Neuron (in vitro differentiated cells): ENCODE data around the gene EIF2B5.
"Not testable (repeated sequence)": the region's sequence is repeated elsewhere in the genome, so short reads cannot be mapped to it uniquely, and the experiment has no call there.

Source experiments
- H2AFZ ChIP-seq: one replicate; pipeline ENCODE4 v1.6.1; 2013; ENCODE audit warnings: low read depth, mild to moderate bottlenecking, inconsistent platforms, low read length, moderate library complexity
- H3K27me3 ChIP-seq: one replicate; pipeline ENCODE4 v1.6.1; 2013; ENCODE audit warnings: low read length; ENCODE audit not compliant: insufficient read depth
- H3K36me3 ChIP-seq: one replicate; pipeline ENCODE4 v1.6.1; 2013; ENCODE audit warnings: low read length; ENCODE audit not compliant: insufficient read depth
- H3K4me1 ChIP-seq: one replicate; pipeline ENCODE4 v1.6.1; 2013; ENCODE audit warnings: low read length; ENCODE audit not compliant: insufficient read depth
- H3K4me3 ChIP-seq: 2 replicates; pipeline ENCODE4 v1.5.1; 2013; ENCODE audit warnings: mild to moderate bottlenecking, low read length, moderate library complexity
- H3K9me3 ChIP-seq: one replicate; pipeline ENCODE4 v1.6.1; 2013; ENCODE audit warnings: low read length

The EIF2B5 gene

DNA sequence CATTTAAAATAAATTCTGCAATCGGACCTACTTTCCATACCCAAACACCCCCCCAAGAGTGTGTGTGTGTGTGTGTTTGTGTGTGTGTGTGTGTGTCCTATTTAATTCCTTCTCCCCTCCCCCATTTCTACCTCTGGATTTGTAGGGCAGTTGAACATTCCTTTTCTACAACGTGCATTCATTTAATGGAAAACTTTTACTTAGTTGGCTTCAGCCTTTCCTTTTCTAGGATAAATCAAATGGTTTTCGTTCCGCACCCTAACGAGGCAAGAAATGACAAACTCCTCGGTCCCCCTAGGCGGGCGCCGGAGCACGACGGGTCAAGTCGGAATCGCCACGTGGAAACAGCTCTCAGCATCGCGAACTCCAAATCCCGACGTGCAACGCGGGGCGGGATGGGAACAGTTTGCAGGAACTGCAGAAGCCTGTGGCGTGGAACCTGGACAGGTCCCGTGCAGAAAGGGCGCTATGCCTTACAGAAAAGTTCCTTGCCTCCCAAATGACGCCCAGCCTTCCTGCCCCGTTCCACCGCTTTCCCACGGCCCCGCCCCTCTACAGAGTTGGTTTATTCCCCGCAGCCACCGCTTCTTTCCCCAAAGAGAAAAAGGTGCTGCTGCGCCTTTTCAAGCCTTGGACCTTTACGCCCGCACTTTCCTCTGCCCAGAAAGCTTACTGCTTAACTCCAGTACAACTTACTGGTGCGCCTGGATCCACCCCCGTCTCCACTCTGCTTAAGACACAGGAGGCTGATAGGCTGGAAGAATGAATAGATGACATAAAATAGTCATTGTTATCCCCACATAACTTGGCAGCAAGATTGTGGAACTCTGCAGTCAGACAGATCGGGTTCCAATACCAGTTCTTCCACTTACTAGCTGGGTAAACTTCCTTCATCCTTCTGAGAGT, 1.1 kb upstream of the EIF2B5 start:
- H3K4me3 ChIP-seq = peak overlapping the region; percentile 86
- peaks cover 18% of the 10 kb centered on the region for H3K4me1 ChIP-seq
- H3K36me3 ChIP-seq = peaks cover 6% of the 10 kb centered on the region
- peak overlapping the region; percentile 83 for H2AFZ ChIP-seq
- H3K27me3 ChIP-seq = no peaks in the 10 kb centered on the region
- H3K9me3 ChIP-seq = no peaks in the 10 kb centered on the region

DNA sequence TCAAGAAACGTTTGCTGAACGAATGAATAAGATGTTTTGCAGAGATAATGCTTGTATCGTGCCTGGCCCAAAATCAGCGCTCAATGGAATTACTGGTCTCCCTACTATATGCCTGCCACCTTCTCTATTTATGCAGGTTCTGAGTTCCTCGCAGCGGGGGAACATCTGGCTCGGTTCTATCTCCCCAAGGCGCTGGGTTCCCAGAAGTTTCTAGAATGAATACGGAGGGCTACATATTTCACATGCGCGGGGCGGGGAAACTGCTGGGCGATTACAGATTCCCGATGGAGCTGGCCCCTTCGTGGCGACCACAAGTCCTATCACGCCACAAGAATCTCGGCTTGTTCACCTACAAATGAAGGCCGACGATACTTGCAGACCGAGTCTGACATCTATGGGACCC, 411 bp upstream of the EIF2B5 start:
- Histone ChIP-seq H2AFZ (peak overlapping the region; percentile 83), H3K4me1 (peaks cover 18% of the 10 kb centered on the region), H3K36me3 (peaks cover 7% of the 10 kb centered on the region), H3K4me3 (peak overlapping the region; percentile 86), H3K27me3 (no peaks in the 10 kb centered on the region), H3K9me3 (no peaks in the 10 kb centered on the region)

DNA sequence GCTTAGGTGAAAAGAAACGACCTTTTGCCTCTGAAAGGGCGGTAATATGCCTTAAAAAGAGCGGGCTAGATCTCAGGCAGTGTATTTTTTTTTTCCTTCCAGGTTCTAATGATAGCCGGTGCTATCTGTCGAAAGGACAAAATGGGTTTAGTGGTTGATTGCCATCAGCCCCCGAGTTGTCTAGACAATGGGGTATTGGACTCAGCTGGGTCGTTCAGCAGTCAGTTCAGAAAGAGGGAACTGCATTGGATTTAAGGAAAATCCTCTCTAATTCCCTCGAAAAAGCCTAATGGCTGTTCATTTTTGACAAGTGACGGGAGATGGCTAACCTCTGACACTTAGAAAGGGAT, 728 bp downstream of the EIF2B5 start:
- peaks cover 18% of the 10 kb centered on the region for H3K4me1 ChIP-seq
- peaks cover 18% of the 10 kb centered on the region for H3K36me3 ChIP-seq
- H3K9me3 ChIP-seq = no peaks in the 10 kb centered on the region
- H3K27me3 ChIP-seq = no peaks in the 10 kb centered on the region
- H3K4me3 ChIP-seq = peak overlapping the region; percentile 86
- peak overlapping the region; percentile 83 for H2AFZ ChIP-seq

DNA sequence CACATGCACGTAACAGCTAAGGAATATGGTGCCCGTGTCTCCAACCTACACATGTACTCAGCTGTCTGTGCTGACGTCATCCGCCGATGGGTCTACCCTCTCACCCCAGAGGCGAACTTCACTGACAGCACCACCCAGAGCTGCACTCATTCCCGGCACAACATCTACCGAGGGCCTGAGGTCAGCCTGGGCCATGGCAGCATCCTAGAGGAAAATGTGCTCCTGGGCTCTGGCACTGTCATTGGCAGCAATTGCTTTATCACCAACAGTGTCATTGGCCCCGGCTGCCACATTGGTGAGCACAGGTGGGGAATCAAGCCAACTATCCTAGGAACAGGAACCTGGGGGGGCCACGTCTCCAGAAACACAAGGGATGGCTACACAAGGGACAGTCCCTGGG, 5.3 kb downstream of the EIF2B5 start:
- Histone ChIP-seq H2AFZ (no peak overlapping the region), H3K36me3 (peaks cover 62% of the 10 kb centered on the region), H3K4me3 (no peak overlapping the region), H3K27me3 (no peaks in the 10 kb centered on the region), H3K4me1 (peaks cover 14% of the 10 kb centered on the region), H3K9me3 (no peaks in the 10 kb centered on the region)

DNA sequence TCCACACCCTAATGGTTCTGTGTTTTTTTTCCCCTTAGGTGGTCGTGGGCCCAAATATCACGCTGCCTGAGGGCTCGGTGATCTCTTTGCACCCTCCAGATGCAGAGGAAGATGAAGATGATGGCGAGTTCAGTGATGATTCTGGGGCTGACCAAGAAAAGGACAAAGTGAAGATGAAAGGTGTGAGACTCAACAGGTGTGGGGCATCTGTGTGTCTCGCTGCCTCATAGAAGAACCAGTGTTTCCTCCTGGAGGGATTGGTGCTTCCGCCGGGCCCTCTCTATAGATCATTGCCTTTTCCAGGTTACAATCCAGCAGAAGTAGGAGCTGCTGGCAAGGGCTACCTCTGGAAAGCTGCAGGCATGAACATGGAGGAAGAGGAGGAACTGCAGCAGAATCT, 7.0 kb downstream of the EIF2B5 start:
- peaks cover under 1% of the 10 kb centered on the region for H3K4me1 ChIP-seq
- peaks cover 71% of the 10 kb centered on the region for H3K36me3 ChIP-seq
- H3K9me3 ChIP-seq = no peaks in the 10 kb centered on the region
- H3K4me3 ChIP-seq = no peak overlapping the region
- no peak overlapping the region for H2AFZ ChIP-seq
- H3K27me3 ChIP-seq = no peaks in the 10 kb centered on the region

DNA sequence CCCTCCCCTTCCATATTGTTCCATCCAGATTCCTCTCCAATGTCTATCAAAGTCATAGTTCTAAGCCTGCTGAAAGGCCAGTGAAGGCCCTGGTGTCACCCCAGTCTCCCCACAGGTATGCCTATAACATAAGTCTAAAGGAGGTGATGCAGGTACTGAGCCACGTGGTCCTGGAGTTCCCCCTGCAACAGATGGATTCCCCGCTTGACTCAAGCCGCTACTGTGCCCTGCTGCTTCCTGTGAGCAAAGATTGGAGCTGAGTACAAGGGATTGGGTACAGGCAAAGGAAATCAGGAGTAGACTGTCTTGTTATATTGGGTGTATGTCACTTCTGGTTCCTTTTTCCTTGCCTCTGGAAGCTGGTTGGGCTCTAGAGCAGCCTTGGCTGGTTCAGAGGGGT, 8.2 kb downstream of the EIF2B5 start:
- Histone ChIP-seq H3K36me3 (peaks cover 65% of the 10 kb centered on the region), H3K4me3 (no peak overlapping the region)

DNA sequence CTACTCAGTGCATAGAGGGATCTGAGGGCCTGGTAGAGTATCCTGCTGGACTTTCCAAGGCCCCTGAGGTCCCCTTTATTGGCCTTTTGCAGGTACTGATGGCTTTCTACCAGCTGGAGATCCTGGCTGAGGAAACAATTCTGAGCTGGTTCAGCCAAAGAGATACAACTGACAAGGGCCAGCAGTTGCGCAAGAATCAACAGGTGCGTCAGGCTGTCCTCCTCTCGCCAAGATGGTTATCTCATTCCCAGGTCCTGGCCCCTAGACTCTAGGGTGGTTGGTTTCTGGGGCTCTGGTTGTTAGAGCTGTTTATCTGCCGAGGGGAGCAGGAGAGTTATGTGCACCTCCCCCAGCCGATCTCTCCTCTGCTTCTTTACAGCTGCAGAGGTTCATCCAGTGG, 9.3 kb downstream of the EIF2B5 start:
- no peaks in the 10 kb centered on the region for H3K27me3 ChIP-seq
- no peak overlapping the region for H2AFZ ChIP-seq
- H3K4me3 ChIP-seq = no peak overlapping the region
- H3K36me3 ChIP-seq = peaks cover 65% of the 10 kb centered on the region
- H3K4me1 ChIP-seq = no peaks in the 10 kb centered on the region
- no peaks in the 10 kb centered on the region for H3K9me3 ChIP-seq

More for the DNA sequence above, 8.2 kb downstream of the EIF2B5 start:
- Histone ChIP-seq H3K27me3 (no peaks in the 10 kb centered on the region), H3K4me1 (no peaks in the 10 kb centered on the region), H3K9me3 (no peaks in the 10 kb centered on the region), H2AFZ (no peak overlapping the region)

DNA sequence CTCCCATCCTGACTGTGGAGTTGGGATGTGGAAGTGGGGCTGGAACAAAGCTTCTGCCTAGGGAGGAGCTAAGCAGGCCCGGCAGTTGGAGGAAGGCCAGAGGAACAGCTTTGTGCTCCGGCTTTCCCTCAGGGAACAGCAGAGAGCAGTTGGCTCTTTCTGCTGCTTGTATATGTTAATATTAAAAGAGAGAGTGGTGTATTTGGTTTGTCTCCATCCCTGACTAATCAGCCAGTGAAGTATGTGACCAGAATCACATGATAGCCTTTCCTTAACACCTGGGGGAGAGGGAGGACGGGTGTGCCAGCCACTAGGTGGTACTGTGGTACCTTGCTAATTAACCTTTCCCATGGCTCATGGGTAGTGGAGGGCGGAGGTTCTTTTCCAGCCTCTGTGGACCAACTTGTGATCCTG, 10.0 kb downstream of the EIF2B5 start:
- no peak overlapping the region for H2AFZ ChIP-seq
- H3K4me1 ChIP-seq = no peaks in the 10 kb centered on the region
- H3K4me3 ChIP-seq = no peak overlapping the region
- peaks cover 61% of the 10 kb centered on the region for H3K36me3 ChIP-seq
- no peaks in the 10 kb centered on the region for H3K9me3 ChIP-seq
- no peaks in the 10 kb centered on the region for H3K27me3 ChIP-seq

DNA sequence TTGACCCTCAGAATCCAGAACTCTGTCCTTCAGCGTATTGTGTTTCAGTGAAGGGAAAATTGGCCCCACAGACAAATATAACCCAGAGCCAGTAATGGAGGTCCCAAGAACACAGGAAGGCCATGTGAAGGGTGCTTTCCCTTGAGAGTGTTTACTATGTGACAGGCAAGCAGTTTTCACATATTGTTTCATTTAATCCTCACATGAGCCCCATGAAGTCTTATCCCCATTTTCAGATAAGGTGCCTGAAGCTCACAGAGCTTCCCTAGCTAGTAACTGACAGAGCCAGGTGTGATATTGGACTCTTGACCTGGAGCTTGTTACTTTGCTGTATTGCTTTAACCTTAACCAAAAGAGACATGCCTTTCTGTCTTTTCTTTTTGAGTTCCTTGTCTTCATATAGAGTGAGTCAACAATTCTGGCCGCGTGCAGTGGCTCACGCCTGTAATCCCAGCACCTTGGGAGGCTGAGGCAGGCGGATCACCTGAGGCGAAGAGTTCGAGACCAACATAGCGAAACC, 10.7 kb downstream of the EIF2B5 start:
- H3K36me3 ChIP-seq = peaks cover 54% of the 10 kb centered on the region
- no peaks in the 10 kb centered on the region for H3K9me3 ChIP-seq
- H2AFZ ChIP-seq = no peak overlapping the region
- no peaks in the 10 kb centered on the region for H3K27me3 ChIP-seq
- H3K4me3 ChIP-seq = no peak overlapping the region
- no peaks in the 10 kb centered on the region for H3K4me1 ChIP-seq

DNA sequence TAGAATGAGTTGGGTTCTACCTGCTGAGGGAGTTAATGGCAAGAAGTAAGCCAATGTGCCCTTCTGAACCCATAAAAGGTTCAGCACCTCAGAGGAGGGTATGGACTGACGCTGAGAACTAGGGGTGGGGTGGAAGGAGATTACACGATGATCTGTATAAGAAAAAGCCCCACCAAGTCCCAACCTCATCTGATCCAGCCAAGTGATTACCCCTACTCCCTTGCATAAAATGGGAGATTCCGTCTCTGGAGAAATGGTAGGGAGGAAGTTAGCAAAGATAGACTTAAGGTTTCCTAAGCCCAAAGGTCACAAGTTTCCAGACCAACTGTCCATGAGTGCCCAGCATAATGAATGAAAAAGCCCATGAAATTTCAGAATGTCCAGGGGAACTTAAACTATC, 12.9 kb downstream of the EIF2B5 start:
- Histone ChIP-seq H3K4me3 (no peak overlapping the region), H3K27me3 (no peaks in the 10 kb centered on the region), H3K9me3 (no peaks in the 10 kb centered on the region), H2AFZ (no peak overlapping the region), H3K4me1 (no peaks in the 10 kb centered on the region), H3K36me3 (peaks cover 32% of the 10 kb centered on the region)

DNA sequence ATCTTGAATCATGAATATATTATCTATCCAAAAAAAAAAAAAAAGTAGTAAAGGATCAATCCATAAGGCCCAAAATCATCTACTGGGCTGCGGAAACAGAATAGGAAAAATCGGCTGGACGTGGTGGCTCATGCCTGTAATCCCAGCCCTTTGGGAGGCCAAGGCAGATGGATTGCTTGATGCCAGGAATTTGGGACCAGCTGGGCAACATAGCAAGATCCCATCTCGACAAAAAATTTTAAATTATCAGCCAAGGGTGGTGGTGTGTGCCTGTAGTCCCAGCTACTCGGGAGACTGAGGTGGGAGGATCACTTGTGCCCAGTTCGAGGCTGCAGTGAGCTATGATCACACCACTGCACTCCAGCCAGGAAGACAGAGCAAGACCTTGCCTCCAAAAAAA, 14.0 kb downstream of the EIF2B5 start:
- Histone ChIP-seq H3K4me1 (peaks cover under 1% of the 10 kb centered on the region), H3K9me3 (no peaks in the 10 kb centered on the region), H3K36me3 (peaks cover 22% of the 10 kb centered on the region), H3K4me3 (no peak overlapping the region), H2AFZ (no peak overlapping the region), H3K27me3 (no peaks in the 10 kb centered on the region)

DNA sequence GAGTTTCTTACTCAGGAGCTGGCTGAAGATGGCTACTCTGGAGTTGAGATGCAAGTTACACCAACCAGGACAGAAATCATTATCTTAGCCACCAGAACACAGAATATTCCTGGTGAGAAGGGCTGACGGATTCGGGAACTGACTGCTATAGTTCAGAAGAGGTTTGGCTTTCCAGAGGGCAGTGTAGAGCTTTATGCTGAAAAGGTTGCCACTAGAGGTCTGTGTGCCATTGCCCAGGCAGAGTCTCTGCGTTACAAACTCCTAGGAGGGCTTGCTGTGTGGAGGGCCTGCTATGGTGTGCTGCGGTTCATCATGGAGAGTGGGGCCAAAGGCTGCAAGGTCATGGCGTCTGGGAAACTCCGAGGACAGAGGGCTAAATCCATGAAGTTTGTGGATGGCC, 14.6 kb downstream of the EIF2B5 start:
- H3K27me3 ChIP-seq, H2AFZ ChIP-seq, H3K4me3 ChIP-seq, H3K4me1 ChIP-seq, H3K9me3 ChIP-seq: not testable (repeated sequence)
- peaks cover 16% of the 10 kb centered on the region for H3K36me3 ChIP-seq

DNA sequence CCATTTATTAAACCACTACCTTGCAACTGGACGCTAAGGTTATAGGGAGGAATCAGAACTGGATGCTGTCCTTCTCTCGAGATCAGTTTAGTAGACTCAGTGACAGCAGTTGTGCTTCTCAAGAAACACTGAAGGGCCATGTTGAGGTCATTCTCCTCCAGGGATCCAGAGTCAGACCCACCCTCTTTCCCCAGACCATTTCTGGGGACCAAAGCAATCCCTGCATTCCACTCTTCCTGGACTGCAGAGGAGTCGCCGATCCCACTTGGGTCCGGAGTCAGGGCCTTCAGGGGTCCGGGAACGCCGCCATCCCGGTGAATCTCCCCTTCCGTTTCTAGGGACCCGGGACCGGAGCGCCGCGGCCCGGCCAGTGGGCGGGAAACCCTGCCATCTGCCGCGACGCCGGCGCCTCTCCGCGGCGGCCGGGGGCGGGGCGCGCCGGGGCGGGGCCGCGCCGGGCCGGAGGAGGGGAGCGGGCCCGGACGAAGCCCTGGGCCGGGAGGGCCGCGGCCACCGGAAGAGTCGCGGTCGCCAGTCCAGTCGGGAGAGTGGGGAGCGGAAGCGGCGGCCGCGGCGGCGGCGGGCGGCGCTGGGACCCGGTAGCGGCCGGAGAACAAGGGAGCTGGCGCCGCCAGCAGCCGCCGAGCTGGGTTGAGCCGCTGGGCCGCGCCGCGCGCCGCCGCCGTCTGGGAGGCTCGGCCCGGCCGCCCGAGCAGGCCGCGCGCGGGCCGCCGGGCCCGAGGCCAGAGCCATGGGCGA, 19.9 kb downstream of the EIF2B5 start, which contains the start of gene DVL3:
DVL3 (plus strand) TSS at position 493 of the 759 bp plus-strand sequence; CDS start at position 752, 259 bp downstream.
- Histone ChIP-seq H3K36me3 (no peaks in the 10 kb centered on the region), H3K4me1 (peaks cover 21% of the 10 kb centered on the region), H3K4me3 (peak within 1 kb of the TSS; percentile 89), H2AFZ (peak within 1 kb of the TSS; percentile 24), H3K9me3 (no peaks in the 10 kb centered on the region), H3K27me3 (no peaks in the 10 kb centered on the region)
